NCI-H2171 treated with DMSO at 0.1 percent for 48 hours (cell line): Measurements from ENCODE around the gene PIP4K2A.
"Not testable (repeated sequence)": the region's sequence is repeated elsewhere in the genome, so short reads cannot be mapped to it uniquely, and the experiment has no call there.

Experiments
- DNase-seq: peaks from one replicate; lab custom pipeline; 2025; lab: John Stamatoyannopoulos, UW

The PIP4K2A gene

DNA sequence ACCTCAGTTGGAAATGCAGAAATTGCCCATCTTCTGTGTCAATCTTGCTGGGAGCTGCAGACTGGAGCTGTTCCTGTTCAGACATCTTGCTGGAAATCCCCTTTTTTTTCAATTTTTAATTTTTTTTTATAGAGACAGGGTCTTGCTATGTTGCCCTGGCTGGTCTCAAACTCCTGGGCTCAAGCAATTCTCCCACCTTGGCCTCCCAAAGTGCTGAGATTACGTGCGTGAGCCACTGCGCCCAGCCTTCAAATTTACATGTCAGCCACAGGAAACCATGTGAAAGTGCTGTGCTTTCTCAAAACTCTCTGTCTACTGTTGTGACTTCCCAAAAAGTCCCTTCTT lies 200.0 kb downstream of the PIP4K2A start:
- DNase-seq: not testable (repeated sequence)

DNA sequence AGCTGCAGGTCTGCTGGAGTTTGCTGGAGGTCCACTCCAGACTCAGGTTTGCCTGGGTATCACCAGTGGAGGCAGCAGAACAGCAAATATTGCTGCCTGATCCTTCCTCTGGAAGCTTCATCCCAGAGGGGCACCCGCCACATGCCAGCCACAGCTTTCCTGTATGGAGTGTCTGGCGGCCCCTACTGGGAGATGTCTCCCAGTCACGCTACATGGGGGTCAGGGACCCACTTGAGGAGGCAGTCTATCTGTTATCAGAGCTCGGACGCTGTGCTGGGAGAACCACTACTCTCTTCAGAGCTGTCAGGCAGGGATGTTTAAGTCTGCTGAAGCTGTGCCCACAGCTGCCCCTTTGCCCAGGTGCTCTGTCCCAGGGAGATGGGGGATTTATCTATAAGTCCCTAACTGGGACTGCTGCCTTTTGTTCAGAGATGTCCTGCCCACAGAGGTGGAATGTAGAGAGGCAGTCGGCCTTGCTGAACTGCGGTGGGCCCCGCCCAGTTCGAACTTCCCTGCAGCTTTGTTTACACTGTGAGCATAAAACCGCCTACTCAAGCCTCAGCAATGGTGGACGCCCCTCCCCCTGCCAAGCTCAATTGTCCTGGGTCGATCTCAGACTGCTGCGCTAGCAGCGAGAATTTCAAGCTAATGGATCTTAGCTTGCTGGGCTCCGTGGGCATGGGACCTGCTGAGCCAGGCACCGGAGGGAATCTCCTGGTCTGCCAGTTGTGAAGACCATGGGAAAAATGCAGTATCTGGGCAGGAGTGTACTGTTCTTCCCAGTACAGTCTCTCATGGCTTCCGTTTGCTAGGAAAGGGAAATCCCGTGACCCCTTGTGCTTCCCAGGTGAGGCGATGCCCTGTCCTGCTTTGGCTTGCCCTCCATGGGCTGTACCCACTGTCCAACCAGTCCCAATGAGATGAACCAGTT lies 200.6 kb downstream of the PIP4K2A start:
- not testable (repeated sequence) for DNase-seq

DNA sequence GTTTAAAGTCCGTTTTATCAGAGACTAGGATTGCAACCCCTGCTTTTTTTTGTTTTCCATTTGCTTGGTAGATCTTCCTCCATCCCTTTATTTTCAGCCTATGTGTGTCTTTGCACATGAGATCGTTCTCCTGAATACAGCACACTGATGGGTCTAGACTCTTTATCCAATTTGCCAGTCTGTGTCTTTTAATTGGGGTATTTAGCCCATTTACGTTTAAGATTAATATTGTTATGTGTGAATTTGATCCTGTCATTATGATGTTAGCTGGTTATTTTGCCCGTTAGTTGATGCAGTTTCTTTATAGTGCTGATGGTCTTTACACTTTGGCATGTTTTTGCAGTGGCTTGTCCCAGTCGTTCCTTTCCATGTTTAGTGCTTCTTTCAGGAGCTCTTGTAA lies 202.4 kb downstream of the PIP4K2A start:
- DNase-seq: not testable (repeated sequence)

DNA sequence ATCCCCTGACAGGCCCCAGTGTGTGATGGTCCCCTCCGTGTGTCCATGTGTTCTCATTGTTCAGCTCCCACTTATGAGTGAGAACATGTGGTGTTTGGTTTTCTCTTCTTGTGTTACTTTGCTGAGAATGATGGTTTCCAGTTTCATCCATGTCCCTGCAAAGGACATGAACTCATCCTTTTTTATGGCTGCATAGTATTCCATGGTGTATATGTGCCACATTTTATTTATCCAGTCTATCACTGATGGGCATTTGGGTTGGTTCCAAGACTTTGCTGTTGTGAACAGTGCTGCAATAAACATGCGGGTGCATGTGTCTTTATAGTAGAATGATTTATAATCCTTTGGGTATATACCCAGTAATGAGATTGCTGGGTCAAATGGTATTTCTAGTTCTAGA lies 206.2 kb downstream of the PIP4K2A start:
- DNase-seq: not testable (repeated sequence)

DNA sequence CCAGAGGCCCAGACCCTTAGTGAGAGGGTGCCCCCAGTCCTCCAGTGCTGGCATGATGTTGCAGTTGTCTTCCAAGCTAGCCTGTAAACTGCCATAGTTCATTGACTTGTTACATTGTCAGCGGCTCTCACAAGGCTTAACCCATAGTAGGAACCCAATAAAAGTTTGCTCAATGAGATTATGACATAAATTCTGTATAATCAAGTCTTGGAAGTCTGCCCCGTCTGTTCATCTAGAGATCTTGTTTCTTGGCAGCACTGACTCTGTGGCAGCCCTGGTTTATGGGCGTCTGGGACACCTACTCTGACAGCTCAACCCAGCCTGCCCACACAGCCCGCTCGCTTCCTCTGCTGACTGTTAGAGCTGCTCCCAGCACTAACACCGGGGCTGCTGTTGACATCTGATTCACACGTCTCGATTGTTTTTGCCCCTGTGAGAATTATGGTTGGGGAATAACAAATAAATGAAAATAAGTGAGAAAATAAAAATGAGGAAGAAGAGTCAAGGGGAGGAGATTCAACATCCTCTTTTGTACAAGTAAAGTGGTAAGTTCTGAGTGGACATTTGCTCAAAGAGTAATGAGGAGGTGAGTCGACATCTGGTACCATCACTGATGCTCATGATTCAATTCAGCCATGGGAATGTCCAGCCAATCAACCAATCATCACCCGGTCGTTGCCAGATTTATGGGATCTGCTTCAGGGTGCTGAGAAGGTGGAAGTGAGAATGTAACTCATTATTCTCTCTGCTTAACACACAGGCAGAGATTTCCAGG lies 208.3 kb downstream of the PIP4K2A start:
- no peak for DNase-seq

DNA sequence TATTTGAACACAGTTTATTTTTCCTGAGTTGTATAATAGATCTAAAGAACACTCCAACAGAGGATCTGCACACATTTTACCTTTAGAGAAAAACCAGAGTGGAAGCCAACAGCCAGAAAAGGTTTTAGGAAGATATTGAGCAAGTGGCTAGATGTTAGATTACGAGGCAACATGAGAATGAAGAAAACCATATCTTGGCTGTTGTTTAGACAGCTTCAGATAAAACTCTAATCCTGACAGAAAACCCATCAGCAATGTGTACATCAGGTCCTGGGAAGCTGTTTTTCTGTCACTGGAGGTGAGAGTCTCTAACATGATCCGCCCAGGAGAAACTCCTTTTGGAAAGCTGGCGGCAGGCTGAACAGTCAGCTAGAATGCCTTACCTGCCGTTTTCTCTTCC lies 209.6 kb downstream of the PIP4K2A start:
- DNase-seq: no peak

DNA sequence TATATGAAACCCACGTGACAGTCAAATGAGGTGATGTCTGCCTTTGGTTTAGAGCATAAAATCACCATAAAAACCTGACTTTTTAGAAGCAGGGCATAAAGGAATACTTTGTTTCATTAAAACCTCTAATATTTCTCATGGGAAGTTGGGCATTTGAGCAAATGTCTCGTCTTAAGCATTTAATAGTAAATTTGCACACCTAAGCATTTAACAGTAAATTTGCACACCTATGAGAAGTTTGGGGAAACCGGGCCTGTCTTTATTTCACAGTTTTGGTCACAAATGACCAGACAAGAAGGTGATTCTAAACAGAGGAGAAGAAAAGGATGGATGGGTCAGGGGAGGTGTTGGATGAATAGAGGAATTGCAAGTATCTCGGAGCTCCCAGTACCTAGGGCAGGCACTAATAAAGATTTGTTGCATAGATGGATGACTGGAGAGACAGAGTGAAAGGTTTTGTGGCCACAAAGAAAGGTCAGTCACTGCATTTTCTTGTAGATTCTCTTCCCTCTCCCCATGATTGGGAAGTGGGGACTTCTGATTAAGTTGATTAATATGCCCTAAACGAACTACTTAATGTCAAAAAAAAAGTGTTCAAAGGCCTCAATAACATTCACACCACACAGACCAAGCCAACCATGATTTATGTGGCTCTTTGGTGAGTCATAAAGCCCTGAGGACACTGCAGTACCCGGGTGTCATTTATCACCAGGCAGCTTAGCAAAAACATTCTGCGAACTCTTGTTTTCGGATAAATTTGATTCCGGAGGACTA lies 210.9 kb downstream of the PIP4K2A start:
- no peak for DNase-seq

DNA sequence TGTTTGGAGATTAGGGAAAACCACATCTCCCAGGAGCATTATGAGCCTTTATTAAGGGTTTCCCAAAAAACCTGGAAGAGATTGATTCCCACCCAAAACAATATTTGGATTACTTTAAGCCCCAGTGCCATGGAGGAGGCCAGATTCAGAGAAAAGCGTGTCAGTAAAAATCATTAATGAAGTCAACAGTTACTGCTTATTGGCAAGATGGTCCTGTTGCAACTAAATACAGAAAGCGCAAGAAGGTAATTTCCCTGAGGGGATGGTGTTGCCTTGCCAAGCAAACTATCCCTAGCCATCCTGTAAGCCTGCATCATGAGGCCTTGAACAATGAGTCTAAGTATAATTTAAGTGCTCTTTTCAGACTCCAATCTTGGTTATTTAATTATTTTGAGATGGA lies 212.5 kb downstream of the PIP4K2A start:
- DNase-seq: no peak

DNA sequence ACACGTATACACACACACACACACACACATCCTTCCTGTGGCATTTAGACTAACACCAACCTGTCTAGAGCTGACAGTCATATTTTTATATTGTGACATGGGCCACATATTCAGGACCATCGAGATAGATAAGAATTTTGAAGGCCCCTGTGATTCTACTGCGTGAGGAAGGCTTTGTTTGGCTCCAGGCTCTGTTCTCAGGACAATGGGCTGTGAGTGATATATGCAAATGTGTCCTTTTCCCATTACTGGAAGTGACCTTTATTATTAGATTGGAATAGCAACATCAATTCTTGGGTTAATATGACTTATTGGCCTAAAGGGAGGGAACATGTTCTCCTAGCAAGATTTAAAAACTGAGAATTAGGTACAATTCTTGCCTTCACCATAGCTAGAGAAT lies 213.0 kb downstream of the PIP4K2A start:
- DNase-seq: no peak

DNA sequence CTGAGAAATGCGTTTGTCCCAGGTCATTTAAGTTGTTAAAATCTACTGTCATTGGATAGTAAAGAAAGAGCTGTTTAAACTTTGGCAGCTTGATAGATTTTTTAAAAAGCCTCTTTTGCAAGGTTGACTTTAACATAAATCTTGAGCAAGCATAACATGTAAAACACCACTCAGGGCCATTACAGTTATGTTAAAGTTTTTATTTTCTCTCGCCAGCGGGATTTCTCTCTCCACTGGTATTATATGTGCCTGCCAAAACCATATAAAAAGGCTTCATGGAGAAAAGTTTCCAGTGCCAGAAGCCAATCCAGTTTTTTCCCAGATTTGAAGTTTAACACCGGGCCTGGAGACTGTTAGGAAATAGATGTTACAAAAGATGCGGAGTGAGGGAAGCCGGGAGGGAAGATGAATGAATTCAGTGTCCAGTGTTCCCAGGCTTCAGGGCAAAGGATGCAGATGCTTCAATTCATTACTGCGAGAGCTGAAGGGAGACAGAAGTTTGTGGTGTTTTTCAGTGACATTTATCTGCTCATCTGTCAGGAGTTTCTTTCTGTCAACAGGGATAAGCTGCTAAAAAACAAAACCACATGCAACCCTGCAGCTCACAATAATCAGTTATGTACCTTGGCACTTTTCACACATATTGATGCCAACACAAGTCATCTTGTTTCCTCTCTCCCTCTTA lies 213.6 kb downstream of the PIP4K2A start:
- no peak for DNase-seq

DNA sequence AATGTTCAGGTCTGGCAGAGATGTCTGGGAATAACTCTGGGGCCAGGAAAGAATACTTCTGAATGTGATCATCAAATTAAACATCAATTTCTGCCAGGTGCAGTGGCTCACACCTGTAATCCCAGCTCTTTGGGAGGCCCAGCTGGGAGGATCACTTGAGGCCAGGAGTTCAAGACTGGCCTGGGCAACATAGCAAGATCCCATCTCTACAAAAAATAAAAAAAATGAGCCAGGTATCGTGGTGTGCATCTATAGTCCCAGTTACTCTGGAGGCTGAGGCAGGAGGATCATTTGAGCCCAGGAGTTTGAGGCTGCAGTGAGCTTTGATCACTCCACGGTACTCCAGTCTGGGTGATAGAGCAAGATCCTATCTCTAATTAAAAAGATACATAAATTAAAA lies 214.4 kb downstream of the PIP4K2A start:
- not testable (repeated sequence) for DNase-seq

DNA sequence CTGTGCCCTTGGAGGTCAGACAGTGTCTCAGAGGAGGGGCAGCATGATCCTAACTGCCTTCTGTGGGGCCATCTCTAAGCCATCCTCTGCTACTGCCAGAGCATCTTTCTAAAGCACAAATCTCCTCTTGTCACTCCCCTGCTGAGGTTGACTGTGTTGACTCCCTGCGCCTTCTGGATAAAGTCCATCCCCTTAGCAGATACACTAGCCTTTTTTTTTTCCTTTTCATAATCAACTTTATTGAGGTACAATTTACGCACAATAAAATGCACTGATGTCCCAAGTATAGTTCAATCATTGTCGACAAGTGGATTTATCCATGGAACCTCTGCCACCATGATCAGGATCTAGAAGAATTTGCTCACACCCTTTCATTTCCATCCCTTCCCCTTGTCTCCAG lies 219.0 kb downstream of the PIP4K2A start:
- no peak for DNase-seq

DNA sequence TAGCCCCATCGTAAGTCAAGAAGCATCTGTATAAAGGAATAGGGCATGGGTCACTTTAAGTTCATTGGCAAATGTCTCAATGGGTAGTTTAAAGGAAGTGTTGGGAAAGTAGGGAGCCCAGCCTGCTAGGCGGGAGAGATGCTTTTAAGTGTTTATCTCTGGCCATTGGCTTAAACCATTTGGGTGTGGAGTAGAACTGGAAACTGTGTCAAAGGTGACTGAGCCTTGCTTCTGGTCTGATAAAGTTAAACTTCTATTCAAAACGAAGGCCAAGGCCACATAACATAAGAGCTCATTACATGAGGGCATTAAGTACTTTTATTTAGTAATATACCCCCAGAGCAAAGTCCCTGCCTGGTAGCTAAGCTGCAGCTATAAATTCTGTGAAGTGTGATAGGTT lies 220.4 kb downstream of the PIP4K2A start:
- no peak for DNase-seq

DNA sequence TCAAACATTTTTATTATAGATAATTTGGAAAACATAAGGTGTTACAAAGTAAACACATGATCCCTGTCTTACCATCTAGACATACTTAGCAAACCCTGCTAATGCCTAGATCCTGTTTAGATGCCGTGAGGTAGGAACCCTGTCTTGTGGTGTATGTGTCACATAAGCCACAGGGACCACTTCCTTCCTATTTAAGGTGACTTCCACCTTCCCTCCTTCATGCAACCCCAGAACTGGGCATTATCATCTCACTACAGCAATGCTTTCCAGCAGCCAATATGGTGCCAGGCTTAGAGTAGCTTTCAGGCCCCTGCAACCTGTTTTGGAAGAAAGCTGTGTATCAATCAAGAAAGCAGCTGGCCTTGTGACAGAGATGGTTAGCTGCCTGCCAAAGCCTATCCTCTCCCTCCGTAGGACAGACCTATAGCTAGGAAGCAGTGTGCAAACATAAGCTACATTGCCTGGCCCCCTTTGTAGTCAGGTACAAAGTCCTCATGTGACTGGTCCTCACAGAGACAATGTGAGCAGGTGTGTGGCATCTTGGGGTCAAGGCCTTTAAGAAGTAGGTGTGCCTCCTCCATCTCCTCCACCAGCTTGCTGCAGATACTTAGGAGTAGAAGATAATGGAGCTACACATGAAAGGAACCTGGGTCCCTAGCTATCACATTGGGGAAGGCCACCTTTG lies 222.3 kb downstream of the PIP4K2A start:
- no peak for DNase-seq

DNA sequence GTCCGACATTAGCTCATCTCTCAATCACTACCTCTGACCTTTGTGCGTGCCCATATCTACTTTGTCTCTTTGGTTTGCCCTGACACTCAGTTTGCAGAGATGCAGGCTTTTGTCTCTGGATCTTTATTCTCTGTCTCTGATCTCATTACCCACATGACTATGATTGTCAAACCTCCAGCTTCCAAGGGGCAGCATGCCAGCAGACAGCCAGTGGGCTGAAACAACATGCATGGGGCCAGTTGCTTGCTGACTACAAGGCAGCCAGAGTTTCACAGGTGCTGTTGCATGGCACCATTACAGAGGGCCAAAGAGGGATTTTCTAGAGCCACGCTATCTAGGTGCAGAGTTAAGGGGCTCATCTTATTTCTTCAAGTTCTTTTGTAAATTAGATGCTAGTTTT lies 222.9 kb downstream of the PIP4K2A start:
- no peak for DNase-seq

DNA sequence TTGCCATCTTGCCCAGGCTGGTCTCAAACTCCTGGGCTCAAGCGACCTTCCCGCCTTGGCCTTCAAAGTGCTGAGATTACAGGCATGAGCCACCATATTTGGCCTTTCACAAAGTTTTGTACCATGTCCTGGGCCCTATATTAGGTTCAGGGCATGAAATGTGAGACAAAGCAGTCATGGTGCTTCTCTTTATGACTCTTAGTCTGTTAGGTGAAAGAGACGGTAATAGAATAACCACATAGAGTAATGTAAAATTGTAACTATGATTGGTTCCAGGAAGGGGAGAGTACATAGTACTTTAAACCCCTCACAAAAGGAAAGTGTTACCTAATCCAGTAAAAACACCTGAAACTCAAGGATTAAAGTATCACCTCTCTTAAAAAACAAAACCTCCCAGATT lies 224.4 kb downstream of the PIP4K2A start:
- no peak for DNase-seq

DNA sequence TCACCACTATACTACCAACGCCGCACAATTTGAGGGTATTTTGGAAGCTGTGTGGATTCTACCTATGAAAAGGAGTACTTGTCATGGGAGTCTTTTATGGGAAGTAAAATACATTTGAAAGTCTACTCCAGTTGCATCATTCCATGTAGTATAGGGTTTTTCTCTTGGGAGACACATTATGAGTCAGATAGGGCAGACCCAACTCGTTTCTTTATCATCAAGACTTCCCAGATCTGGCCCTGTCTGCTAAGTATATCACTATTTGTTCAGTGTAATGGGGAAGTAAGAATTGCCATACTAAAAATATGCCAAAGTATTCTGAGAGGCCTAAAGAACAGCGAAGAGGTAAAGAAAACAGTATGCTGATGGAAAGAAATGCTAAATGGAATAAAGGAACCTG lies 224.9 kb downstream of the PIP4K2A start:
- DNase-seq: no peak

DNA sequence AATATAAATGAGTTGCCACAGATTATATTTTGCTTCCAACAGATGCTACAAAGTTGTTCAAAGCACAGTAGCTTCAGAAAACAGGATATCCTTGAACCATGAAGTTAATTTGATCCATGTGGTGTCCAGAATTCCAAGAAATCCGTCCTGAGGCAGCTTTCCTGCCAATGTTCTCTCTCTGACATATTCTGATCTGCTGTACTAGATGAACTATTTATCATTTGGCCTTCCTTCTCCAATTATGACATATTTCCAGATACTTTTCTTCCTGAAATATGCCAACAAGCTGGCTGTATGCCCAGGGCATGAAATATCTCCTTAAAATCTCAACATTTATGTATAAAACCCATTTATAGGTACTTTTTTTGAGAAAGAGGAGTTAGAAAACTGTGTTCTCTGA lies 227.9 kb downstream of the PIP4K2A start:
- DNase-seq: no peak
